ENCODE measurements around the gene PLCB1. TPM values are rescaled to one million over a fixed set of nuclear protein-coding genes. Genes with fewer than 3 reads are reported as not detected.

PLCB1 gene
- total RNA-seq, 2 donors from 2014 or later, result 7.3 to 45.5 TPM

DNA sequence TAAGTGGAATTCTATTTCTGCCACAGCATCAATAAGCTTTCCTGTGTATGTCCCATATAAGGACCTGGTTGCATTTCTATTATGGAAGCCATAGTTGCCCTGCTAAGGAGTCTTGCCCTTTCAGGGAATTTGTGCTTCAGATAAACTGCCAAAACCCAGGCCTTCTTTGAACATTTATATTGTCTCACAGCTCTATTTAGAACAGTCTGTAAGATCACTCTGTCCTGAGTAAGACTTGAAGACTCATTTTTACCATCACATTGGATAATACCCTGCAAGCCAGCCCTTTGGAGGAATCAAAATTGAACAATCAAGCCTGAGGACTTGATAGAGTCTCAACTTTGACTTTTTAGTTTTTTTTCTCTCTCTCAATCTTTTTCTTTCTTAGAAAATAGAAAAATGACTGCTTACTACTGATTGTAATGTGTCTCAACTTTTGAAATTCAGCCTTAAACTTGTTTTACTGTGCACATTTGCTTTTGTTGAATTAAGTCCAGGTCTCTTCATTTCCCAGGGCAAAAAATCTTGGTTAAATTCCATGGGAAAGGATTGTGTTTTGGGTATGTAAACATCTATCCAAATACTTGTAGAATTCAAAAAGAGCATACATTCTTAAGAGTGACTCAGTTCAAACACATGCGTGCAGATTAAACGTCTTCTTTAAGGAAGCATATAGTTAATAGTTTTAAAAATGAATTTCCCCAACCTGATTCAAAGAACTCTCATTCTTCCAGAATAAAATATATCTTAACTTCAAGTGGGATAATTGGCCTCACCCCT, 91.2 kb downstream of the PLCB1 start:
- Histone ChIP-seq H3K27ac (no peak overlapping the region), H3K4me3 (no peak overlapping the region), H3K9me3 (no peaks in the 10 kb centered on the region), H3K27me3 (no peaks in the 10 kb centered on the region), H3K4me1 (peaks cover 0 to 18% of the 10 kb centered on the region in 2 donors), H3K36me3 (no peaks in the 10 kb centered on the region)
- DNase-seq (ENCODE audit: low spot score), result no peak
- TF ChIP-seq, protein P1, sequence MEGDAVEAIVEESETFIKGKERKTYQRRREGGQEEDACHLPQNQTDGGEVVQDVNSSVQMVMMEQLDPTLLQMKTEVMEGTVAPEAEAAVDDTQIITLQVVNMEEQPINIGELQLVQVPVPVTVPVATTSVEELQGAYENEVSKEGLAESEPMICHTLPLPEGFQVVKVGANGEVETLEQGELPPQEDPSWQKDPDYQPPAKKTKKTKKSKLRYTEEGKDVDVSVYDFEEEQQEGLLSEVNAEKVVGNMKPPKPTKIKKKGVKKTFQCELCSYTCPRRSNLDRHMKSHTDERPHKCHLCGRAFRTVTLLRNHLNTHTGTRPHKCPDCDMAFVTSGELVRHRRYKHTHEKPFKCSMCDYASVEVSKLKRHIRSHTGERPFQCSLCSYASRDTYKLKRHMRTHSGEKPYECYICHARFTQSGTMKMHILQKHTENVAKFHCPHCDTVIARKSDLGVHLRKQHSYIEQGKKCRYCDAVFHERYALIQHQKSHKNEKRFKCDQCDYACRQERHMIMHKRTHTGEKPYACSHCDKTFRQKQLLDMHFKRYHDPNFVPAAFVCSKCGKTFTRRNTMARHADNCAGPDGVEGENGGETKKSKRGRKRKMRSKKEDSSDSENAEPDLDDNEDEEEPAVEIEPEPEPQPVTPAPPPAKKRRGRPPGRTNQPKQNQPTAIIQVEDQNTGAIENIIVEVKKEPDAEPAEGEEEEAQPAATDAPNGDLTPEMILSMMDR (IDR thresholded peaks at IDR 0.05), result no peak

DNA sequence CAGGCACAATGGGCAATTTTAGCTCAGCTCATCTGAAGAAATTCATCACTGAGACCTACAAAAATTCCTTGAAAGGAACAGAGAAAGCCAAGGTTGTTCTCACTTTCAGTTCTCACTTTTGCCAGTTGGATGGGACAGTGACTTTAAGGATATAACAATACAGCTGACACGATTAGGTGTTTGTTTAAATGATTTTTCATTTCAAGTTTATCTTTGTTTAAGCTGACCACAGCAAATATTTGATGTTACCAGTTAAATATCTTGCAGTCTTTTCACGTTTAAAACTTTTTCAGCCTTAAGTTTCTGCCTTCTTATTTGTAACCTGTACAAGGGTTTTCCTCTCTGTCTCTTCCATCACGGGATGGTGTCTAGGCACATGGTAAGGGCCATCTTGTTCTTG, 93.6 kb downstream of the PLCB1 start:
- Histone ChIP-seq H3K36me3 (no peaks in the 10 kb centered on the region), H3K27me3 (no peaks in the 10 kb centered on the region), H3K4me1 (peaks cover 0 to 16% of the 10 kb centered on the region in 2 donors), H3K4me3 (no peak overlapping the region), H3K9me3 (no peaks in the 10 kb centered on the region), H3K27ac (no peak overlapping the region)
- DNase-seq (ENCODE audit: low spot score), result no peak
- TF ChIP-seq, protein P1 (IDR thresholded peaks at IDR 0.05), result no peak

DNA sequence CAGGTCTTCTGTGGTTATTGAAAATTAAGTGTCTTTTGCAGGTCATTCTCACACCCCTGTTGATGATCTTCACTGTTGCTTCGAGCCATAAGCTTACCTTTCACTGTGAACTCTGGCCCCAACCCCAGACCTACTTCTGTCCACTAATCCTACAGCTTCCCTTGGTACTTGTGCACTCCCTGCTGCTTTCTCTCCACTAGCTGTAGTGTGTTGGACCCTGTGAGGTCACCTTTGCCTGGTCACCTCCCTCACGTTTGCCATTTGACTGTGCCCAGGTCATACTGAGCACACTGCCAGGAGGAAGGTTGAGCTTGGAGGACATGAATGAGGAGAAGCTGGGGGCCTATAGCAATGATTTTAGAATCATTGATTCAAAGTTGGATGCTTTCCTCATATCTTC, 94.0 kb downstream of the PLCB1 start:
- no peak overlapping the region for H3K4me3 ChIP-seq
- DNase-seq (ENCODE audit: low spot score), result no peak
- peaks cover 0 to 15% of the 10 kb centered on the region in 2 donors for H3K4me1 ChIP-seq

DNA sequence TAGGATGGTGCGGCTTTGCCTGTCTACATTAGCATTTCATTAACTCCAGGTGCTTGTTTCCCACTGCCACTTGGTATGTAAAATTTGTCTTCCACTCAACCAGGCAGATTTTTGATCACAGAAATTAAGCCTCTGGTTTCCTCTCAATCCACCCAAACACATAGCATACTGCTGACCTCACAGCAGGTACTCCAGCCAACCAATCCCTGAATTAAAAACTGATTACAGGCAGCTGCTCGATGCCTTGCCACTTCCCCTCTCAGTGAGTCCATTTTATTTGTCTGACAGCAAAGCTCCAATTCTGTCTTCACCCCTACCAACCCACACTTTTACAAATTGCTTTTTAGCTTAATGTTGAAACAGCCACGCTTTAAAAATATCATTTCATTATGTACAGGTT, 95.2 kb downstream of the PLCB1 start:
- H3K27me3 ChIP-seq, result no peaks in the 10 kb centered on the region
- no peaks in the 10 kb centered on the region for H3K36me3 ChIP-seq
- no peaks in the 10 kb centered on the region for H3K9me3 ChIP-seq
- no peak overlapping the region for H3K27ac ChIP-seq
- peaks cover 0 to 18% of the 10 kb centered on the region in 2 donors for H3K4me1 ChIP-seq
- DNase-seq (ENCODE audit: low spot score), result no peak
- TF ChIP-seq, protein P1 (IDR thresholded peaks at IDR 0.05), result no peak
- no peak overlapping the region for H3K4me3 ChIP-seq

More for the DNA sequence above, 94.0 kb downstream of the PLCB1 start:
- H3K27ac ChIP-seq, result no peak overlapping the region
- H3K27me3 ChIP-seq, result no peaks in the 10 kb centered on the region
- H3K9me3 ChIP-seq, result no peaks in the 10 kb centered on the region
- TF ChIP-seq, protein P1 (IDR thresholded peaks at IDR 0.05), result no peak
- H3K36me3 ChIP-seq, result no peaks in the 10 kb centered on the region

DNA sequence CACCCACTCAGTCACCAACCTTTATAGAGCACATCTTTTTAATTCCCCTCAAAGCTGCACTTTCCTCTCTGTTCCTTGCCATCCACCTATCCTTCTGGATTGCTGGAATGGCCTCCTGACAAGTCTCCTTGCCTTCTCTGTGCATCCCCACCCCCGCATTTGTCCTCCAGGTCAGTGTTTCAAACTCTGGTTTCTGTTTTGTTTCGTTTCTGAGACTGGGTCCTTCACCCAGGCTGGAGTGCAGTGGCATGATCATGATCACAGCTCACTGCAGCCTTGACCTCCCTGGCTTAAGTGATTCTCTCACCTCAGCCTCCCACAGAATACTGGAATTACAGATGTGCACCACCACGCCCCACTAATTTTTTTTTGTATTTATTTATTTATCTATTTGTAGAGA, 96.2 kb downstream of the PLCB1 start:
- DNase-seq (ENCODE audit: low spot score), result no peak
- Histone ChIP-seq H3K4me1 (peaks cover 0 to 21% of the 10 kb centered on the region in 2 donors), H3K36me3 (no peaks in the 10 kb centered on the region)

More for the DNA sequence above, 96.2 kb downstream of the PLCB1 start:
- Histone ChIP-seq H3K27me3 (no peaks in the 10 kb centered on the region), H3K27ac (no peak overlapping the region), H3K4me3 (no peak overlapping the region), H3K9me3 (no peaks in the 10 kb centered on the region)
- TF ChIP-seq, protein P1 (IDR thresholded peaks at IDR 0.05), result no peak

Measured in right atrium auricular region (tissue), 2 donors.